Measurements from ENCODE around the gene CFAP100.

DNA sequence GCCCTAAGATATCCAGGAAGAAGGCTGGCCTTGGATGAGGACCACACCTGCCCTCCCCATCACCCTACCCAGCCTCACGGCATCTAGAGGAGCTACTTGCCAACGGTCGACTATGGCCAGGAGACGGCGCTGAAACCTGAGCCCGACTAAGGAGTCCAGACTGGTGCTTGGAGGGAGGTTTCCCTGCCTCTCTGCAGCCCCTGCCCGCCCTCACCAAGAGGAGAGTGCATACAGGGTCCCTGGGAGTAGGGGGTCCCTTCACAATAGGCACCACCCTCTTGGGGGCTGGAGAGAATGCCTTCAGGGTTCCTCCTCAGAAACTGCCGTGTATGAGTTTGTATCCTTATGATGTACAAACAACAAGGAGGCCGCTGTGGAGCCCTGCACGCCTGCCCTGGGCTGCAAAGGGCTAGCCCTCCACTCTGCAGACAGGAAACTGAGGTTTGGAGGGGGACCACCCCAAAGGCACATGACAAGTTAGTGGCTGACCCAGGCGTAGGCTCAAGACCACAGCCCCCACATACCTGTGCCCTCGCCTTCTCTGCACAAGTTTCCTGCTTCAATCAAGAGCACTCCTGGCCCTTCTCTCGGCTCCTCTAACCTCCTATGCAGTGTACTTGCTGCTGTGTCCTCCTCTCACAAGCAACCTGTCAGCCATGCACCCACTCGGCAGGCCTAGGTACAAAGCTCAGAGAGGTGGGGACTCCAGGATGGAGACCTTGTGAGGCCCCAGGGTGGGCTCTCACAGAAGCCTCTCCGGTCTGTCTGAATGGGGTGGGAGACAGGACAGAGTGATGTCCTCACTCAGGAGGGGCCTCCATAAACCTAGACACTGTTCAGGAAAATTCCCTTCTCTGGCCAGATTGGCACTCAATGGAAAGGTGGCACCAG lies 44.9 kb upstream of the CFAP100 start:
- TF ChIP-seq, protein P1, sequence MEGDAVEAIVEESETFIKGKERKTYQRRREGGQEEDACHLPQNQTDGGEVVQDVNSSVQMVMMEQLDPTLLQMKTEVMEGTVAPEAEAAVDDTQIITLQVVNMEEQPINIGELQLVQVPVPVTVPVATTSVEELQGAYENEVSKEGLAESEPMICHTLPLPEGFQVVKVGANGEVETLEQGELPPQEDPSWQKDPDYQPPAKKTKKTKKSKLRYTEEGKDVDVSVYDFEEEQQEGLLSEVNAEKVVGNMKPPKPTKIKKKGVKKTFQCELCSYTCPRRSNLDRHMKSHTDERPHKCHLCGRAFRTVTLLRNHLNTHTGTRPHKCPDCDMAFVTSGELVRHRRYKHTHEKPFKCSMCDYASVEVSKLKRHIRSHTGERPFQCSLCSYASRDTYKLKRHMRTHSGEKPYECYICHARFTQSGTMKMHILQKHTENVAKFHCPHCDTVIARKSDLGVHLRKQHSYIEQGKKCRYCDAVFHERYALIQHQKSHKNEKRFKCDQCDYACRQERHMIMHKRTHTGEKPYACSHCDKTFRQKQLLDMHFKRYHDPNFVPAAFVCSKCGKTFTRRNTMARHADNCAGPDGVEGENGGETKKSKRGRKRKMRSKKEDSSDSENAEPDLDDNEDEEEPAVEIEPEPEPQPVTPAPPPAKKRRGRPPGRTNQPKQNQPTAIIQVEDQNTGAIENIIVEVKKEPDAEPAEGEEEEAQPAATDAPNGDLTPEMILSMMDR (conservative IDR thresholded peaks at IDR 0.05; ENCODE audit: low read depth, low read length): no peak
- TF ChIP-seq EZH2 (IDR thresholded peaks at IDR 0.05; ENCODE audit: low read length, unreplicated experiment): no peak

Data from PC-3 (cell line).